GM18868 (cell line): Measurements from ENCODE around the gene LIPF.
"Not testable (repeated sequence)": the region's sequence is repeated elsewhere in the genome, so short reads cannot be mapped to it uniquely, and the experiment has no call there.

ENCODE experiments used
- ATAC-seq: cut with Tn5 transposase; IDR thresholded peaks from one replicate; pipeline ENCODE4 v1.9.1; 2021; ENCODE audit warnings: mild to moderate bottlenecking, moderate library complexity; ENCODE audit not compliant: unreplicated experiment

Gene LIPF

DNA sequence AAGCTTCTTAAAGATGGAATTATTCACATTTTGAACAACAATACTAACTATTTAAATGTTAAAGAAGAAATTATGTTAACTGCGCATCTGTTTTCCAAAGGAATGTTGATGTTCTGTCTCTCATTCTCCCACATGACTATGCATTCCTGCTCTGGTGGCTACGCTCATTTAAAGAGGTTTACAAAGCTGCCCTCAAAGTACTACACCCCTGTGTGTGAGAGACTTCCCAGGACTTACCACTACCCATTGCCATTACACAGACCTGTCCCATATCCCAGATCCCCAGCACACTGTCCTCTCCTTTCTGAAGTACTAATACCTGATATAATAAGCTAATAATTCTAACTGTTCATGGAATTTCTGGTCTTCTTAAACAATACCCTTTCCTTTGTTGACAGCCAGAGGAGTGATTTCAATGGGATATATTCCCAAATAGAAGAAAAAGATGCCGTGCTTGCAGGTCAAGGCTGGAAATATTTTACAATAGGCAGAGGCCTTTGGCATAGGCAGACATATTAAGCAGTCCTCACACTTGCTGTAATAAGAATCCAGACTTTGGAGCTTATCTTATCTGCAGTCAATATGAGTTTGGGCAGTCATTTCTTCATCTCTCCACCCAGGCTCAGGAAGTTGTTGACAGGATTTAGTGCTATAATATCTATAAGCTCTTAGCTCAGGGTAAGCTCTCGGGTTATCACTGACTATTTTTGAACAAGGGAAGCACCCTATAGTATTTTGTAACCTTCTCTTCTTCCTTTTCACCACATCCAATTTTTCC is 12.2 kb downstream of the LIPF start:
- ATAC-seq: no peak

- no peak for ATAC-seq
Observed at GRCh38 chr10:88680958-88681357, 16.7 kb downstream of the LIPF start.

DNA sequence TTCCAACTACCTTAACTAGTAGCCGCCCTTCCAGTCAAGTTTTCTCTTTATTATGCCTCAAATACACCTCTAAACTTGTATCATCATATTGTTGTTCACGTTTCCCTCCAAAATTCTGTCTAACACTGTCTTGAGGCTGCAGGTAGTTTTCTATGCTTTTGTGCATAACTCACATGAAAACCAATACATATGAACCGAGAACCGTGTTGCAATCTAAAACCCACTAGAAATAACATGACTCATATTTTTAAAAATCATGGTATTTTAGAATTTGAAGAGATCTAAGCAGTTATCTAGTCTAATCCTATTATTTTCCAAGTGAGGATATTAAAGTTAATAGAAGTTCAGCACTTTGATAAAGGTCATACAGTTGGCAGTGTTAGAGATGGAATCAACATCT is 18.2 kb downstream of the LIPF start:
- ATAC-seq: no peak

DNA sequence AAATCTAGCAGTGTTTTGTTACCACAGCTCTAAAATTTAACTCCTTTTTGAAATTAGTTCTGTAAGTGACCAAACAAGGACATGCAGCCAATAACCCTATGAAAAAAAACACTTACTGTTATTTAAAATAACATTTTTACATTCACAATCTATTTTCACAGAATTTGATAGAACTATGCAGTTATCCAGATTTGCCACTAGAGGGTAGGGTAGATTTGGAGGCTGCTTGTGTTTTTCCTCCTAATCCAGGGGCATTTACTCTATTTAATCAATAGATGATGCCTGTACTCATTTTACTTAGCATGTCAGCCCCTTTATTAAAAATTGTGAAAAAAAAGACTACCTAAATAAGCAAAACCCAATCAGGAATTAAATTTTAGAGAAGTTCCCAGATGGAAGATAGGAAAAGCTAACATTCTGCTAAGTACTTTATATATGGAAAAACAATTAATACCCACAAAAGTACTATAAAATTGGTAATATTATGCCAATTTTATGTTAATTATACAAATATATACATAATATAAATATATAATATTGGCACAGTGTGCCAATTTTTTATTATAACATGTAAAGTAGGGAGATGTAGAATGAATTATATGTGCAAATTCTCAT is 23.7 kb downstream of the LIPF start:
- no peak for ATAC-seq

- no peak for ATAC-seq
Observed at GRCh38 chr10:88689366-88689765, 25.1 kb downstream of the LIPF start.

DNA sequence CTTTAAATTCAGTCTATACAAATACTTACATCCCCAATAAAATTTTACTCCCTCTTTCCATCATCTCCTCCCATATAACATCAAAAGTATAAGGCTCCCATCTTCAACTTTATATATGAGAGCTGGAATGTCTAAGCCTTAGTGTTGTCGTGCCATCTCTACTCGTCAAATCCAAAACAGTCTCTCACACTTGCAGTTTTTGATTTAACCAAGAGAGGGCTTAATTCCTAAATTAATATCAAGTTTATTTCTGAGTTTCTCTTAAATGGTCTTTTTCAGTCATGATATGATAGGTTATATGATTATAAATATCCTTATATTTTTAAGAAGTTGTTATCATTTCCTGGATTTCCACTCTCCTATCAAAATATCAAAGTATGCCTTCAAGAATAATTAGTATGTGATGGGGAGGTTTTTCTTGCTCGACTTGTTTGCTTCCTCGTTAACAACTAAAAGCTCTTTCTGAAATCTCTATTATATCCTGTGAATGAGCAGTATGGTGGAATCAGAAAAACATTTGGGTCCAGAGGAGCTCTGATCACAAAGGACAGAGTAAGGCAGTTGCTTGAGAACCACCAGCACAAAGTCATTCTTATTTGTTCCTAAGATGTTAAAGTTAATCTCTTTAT is 29.3 kb downstream of the LIPF start:
- ATAC-seq: no peak

DNA sequence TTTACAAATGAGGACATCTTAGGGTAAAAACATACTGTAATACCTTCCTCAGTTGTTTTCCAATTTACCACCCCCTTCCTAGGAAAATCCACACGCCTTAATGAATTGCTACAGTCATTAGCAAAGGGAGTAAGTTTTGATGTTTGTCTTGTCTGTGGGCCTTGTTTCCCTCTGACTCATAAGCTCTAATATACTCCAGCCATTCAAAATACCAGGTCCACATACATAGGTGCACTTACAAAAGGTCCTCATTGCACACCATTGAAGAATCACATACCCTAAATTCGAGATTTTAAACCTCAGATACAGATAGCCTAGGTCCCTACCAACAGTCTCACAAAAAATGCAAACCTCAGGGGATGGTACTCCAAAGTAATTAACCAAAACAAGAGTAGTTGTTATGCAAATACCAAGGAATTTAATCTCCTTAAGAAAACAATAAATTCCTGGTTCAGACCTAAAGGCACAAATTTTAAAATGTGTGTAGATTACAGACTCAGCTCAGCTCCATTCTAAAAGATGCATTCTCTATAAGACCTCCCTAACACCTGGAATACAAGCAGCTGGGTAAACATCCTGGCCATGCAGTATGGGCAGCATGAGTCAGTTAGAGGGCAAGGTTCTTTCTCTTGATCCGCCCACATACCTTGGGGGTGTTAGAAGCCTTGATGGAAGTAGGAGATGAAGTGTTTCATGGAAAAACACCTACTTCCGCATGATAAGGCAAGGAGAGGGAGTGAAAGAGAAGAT is 38.8 kb downstream of the LIPF start:
- ATAC-seq: no peak

DNA sequence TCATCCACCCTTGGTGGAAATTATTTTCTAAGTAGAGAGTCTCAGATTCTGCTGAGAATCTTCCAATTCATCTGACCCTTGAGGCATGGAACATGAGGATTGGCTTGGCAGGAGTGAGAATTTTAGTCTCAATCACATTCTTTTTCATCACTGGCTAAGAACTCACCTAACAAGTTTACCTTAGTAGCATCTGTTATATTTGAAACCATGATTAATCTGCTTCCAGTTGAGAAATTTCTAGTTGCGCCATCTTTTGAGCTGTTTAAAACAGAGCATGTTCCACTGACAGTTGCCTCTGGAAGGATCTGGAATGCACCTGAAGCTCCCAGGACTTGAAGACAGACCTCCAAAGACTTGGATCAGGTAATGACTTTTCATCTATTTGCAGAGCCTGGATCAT is 41.7 kb downstream of the LIPF start, which contains the start of gene LIPK:
LIPK (plus strand) TSS at position 292 of the 400 bp plus-strand sequence. CDS start 18,295 bp downstream, outside the sequence.
- no peak for ATAC-seq

GRCh38 chr10:88707429-88708155 is 43.4 kb downstream of the LIPF start:
- ATAC-seq: no peak

DNA sequence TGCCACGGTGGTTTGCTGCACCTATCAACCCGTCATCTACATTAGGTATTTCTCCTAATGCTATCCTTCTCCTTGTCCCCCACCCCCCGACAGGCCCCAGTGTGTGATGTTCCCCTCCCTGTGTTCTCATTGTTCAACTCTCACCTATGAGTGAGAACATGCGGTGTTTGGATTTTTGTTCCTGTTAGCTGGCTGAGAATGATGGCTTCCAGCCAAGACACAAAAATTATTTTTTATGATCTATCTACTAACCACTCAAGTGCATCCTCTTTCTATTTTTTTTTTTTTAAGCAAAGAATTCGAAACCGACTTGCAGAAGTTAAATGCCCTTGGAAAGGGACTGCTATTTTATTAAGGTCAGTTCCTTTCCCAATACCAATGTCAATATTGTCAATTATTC is 45.1 kb downstream of the LIPF start:
- not testable (repeated sequence) for ATAC-seq

DNA sequence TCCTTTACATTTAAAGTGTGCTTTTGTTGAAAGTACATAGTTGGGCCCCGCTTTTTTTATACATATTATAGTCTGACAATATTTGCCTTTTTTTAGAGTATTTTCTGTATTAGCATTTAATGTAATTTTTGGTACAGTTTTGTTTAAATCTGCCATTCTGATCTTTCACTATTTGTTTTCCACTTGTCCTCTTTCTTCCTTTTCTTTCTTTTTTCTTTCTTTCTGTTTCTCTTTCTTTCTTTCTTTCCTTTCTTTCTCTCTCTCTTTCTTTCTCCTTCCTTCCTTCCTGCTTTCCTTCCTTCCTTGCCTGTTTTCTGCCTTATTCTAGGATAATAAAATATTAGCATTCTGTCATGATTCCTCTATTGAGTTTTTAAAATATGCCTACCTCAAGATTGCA is 51.3 kb downstream of the LIPF start:
- no peak for ATAC-seq

GRCh38 chr10:88721392-88721791 is 57.1 kb downstream of the LIPF start:
- ATAC-seq: no peak

DNA sequence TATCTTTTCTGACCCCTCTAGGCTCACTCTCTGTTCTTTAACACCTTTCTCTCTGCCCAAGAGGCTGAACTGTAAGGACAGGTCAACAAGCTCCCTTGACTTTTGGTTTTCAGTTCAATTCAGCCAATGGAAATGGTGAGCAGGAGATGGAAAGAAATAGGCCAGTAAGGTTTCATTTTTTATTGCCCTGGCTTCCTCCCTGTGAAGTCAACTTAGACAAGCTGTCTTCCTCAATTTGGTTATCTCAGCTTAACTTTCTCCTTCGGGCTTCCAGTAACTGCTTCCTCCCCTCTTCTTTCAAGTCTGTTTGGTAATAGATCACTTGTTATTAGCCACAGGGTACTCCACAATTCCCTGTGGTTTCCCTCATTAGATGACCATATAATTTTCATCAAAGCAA is 61.6 kb downstream of the LIPF start:
- ATAC-seq: no peak

- no peak for ATAC-seq
Observed at GRCh38 chr10:88728107-88728763, 64.0 kb downstream of the LIPF start.
